LNCaP clone FGC (cell line): ENCODE data around the gene CCDC88A.
"Not testable (repeated sequence)": the region's sequence is repeated elsewhere in the genome, so short reads cannot be mapped to it uniquely, and the experiment has no call there.

ENCODE experiments used
- DNase-seq: peaks from one replicate; pipeline ENCODE4 v3.0.0-alpha.2; 2011; ENCODE audit warnings: low read depth
- H3K4me3 ChIP-seq: 2 replicates; pipeline ENCODE4 v1.5.1; 2011; ENCODE audit warnings: mild to moderate bottlenecking, low read depth, low read length, control low read depth
- TF ChIP-seq, protein P1 (sequence below): IDR thresholded peaks from 2 replicates; pipeline ENCODE4 v1.5.1; 2012; ENCODE audit warnings: mild to moderate bottlenecking; ENCODE audit not compliant: control insufficient read depth, insufficient read depth; ENCODE audit errors: extremely low read depth

Gene CCDC88A

DNA sequence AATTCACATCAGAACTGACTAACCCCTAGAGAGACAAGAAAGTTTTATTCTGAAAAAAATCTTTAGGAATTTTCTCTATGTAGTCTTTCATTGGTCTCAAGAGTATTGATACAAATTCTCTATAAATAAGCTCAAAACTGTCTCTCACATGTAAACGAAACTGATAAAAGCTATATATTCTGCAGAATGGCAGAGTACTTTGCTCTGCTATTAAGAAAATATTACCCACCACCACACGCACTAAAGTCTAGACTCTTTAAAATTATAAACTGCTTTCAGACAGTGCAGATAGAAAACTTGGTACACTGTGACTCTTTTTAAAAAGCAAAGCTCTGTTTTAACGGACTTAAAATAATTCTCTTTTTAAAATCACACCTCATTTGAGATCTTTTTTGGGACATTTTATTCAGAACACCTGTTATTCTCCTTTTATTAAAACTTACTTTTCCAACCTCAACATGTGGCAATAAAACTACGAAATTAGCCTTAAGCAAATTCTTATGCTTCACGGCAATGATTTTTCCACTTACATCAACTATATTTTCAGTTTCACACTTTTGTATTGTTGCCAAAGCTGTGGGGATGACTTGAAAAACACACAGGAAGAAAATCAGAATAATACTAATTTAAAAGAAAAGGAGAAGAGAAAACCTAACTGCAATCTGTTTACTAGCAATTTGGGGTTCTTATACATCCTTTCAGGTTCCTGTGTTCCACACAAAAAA is 58.0 kb downstream of the CCDC88A start:
- TF ChIP-seq, protein P1, sequence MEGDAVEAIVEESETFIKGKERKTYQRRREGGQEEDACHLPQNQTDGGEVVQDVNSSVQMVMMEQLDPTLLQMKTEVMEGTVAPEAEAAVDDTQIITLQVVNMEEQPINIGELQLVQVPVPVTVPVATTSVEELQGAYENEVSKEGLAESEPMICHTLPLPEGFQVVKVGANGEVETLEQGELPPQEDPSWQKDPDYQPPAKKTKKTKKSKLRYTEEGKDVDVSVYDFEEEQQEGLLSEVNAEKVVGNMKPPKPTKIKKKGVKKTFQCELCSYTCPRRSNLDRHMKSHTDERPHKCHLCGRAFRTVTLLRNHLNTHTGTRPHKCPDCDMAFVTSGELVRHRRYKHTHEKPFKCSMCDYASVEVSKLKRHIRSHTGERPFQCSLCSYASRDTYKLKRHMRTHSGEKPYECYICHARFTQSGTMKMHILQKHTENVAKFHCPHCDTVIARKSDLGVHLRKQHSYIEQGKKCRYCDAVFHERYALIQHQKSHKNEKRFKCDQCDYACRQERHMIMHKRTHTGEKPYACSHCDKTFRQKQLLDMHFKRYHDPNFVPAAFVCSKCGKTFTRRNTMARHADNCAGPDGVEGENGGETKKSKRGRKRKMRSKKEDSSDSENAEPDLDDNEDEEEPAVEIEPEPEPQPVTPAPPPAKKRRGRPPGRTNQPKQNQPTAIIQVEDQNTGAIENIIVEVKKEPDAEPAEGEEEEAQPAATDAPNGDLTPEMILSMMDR, result no peak
- no peak overlapping the region for H3K4me3 ChIP-seq
- no peak for DNase-seq

DNA sequence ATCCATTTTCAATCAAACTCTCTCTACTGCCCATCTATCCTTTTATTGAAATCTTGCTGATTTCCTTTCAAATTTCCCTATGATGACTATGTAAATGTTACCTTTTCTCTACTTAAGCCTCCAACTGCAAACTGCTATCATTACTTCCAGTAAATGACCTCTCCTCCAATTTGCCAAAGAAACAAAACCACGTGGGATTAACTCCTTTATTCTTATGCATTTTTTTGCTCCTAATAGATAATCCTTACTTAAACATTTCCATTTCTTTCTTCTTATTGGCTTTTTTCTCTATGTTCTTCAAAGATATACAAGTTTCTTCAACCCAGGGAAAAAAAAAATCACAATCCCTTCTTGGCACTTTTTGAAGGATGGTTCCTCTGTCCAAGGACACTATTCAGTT is 61.2 kb downstream of the CCDC88A start:
- DNase-seq, result no peak
- H3K4me3 ChIP-seq, result no peak overlapping the region
- TF ChIP-seq, protein P1, result no peak

- no peak for DNase-seq
- TF ChIP-seq, protein P1, result no peak
- no peak overlapping the region for H3K4me3 ChIP-seq
These were observed 61.7 kb downstream of the CCDC88A start for GRCh38 chr2:55357927-55358326.

DNA sequence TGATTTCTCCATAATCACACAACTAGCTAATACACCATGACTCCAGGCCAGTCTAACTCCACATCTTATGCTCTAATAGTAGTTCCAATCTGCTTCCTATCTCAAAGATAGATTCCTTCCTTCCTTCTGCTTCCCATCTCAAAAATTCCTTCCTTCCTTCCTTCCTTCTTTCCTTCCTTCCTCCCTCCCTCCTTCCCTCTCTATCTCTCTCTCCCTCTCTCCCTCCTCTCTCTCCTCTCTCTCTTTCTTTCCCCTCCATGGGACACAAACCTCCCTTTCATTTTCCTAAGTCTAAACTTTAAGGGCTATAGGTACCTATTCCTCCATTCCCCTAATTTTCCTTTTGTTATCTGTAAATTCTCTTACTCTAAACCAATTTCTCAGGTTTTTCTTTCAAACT is 62.5 kb downstream of the CCDC88A start:
- TF ChIP-seq, protein P1, result no peak
- H3K4me3 ChIP-seq, result no peak overlapping the region
- DNase-seq, result no peak

DNA sequence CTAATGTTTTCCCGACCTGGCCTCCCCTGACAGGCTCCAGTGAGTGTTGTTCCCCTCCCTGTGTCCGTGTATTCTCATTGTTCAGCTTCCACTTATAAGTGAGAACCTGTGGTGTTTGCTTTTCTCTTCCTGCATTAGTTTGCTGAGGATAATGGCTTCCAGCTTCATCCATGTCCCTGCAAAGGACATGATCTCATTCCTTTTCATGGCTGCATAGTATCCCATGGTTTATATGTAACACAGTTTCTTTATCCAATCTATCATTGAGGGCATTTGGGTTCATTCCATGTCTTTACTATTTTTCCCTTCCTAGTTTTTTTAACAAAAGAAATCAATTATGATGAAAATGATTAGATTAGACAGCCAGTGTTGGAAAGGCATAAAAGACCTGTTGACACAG is 63.5 kb downstream of the CCDC88A start:
- DNase-seq, H3K4me3 ChIP-seq: not testable (repeated sequence)

DNA sequence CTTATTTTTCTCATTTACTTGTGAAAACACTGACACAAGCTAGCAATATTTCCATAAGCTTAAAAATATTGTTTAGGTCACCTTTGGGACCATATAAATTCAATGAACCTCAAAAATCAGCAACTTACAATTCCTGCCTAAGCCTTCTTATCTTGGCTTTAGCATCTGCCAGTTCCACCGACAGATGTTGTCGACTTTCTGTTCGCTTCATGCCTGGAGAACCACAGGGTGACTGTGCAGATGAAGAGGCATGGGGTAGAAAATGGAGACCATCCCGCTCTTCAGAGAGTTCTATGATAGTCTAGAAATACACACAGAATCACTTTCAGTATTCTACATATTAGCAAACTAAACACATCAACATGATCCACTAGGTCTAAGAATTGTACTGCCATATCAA is 64.2 kb downstream of the CCDC88A start:
- no peak overlapping the region for H3K4me3 ChIP-seq
- TF ChIP-seq, protein P1, result no peak
- DNase-seq, result no peak

DNA sequence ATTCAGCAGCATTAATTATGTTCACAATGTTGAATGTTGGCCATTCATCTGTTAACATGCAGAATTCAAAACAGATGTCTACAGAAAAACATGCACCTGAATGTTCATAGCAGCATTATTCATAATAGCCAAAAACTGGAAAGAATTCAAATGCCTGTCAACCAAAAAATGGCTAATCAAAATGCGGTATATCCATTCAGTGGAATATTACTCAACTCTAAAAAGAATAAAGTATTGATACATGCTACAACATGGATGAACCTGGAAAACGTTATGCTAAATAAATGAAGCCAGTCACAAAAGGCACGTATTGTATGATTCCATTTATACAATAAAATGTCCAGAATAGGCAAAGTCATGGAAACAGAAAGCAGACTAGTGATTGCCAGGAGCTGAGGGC is 68.0 kb downstream of the CCDC88A start:
- no peak for DNase-seq
- TF ChIP-seq, protein P1, result no peak
- no peak overlapping the region for H3K4me3 ChIP-seq
